Muscle layer of duodenum (tissue), 2 donors: ENCODE measurements around the gene CYB5R3.
A peak's percentile ranks its signal among the peaks of the same experiment; 100 is the strongest.

ENCODE experiments used
- H3K27ac ChIP-seq: one replicate; pipeline ENCODE4 v1.7.0; 2013; ENCODE audit warnings: mild to moderate bottlenecking, low read length
- H3K27me3 ChIP-seq: one replicate; pipeline ENCODE4 v1.7.0; 2013; ENCODE audit warnings: low read depth, mild to moderate bottlenecking, control low read depth, low read length
- H3K36me3 ChIP-seq, 2 donors: one replicate each; pipeline ENCODE4 v1.7.0; 2013; ENCODE audit warnings: low read length in 2 of 2, control low read depth in 1 of 2, mild to moderate bottlenecking in 1 of 2; ENCODE audit not compliant: insufficient read depth in 2 of 2, control insufficient read depth in 1 of 2
- H3K4me1 ChIP-seq, 2 donors: one replicate each; pipeline ENCODE4 v1.7.0; 2013; ENCODE audit warnings: low read length in 2 of 2, mild to moderate bottlenecking in 2 of 2, control low read depth in 1 of 2, moderate library complexity in 1 of 2; ENCODE audit not compliant: insufficient read depth in 2 of 2, control insufficient read depth in 1 of 2
- H3K4me3 ChIP-seq, 2 donors: one replicate each; pipeline ENCODE4 v1.7.0; 2013; ENCODE audit warnings: low read length in 2 of 2, low read depth in 1 of 2, mild to moderate bottlenecking in 1 of 2
- H3K9me3 ChIP-seq, 2 donors: one replicate each; pipeline ENCODE4 v1.7.0; 2013; ENCODE audit warnings: low read length in 2 of 2, control low read depth in 1 of 2, mild to moderate bottlenecking in 1 of 2; ENCODE audit not compliant: control insufficient read depth in 1 of 2
- donor health status: healthy.

The CYB5R3 gene

GRCh38 chr22:42653999-42654398, 4.8 kb upstream of the CYB5R3 start:
- no peak overlapping the region for H3K27ac ChIP-seq
- H3K9me3 ChIP-seq: no peaks in the 10 kb centered on the region
- H3K36me3 ChIP-seq: no peaks in the 10 kb centered on the region
- H3K4me1 ChIP-seq: peaks cover 0 to 4% of the 10 kb centered on the region in 2 donors
- no peak overlapping the region for H3K4me3 ChIP-seq
- no peaks in the 10 kb centered on the region for H3K27me3 ChIP-seq

- Histone ChIP-seq H3K27ac (no peak overlapping the region), H3K36me3 (no peaks in the 10 kb centered on the region)
Observed at GRCh38 chr22:42651134-42651533, 1.9 kb upstream of the CYB5R3 start.

GRCh38 chr22:42648368-42649245, 585 bp downstream of the CYB5R3 start:
- Histone ChIP-seq H3K4me3 (peak overlapping the region; percentile 90 to 98), H3K27me3 (no peaks in the 10 kb centered on the region), H3K36me3 (no peaks in the 10 kb centered on the region), H3K9me3 (no peaks in the 10 kb centered on the region), H3K27ac (peak overlapping the region; percentile 91), H3K4me1 (peaks cover 35 to 53% of the 10 kb centered on the region in 2 donors)

More at GRCh38 chr22:42651134-42651533, 1.9 kb upstream of the CYB5R3 start:
- H3K4me1 ChIP-seq: peaks cover 10 to 28% of the 10 kb centered on the region in 2 donors
- no peaks in the 10 kb centered on the region for H3K9me3 ChIP-seq
- H3K27me3 ChIP-seq: no peaks in the 10 kb centered on the region
- H3K4me3 ChIP-seq: no peak overlapping the region

GRCh38 chr22:42648017-42648367, 1.2 kb downstream of the CYB5R3 start:
- Histone ChIP-seq H3K36me3 (no peaks in the 10 kb centered on the region), H3K27me3 (no peaks in the 10 kb centered on the region), H3K4me3 (peak overlapping the region; percentile 90 to 98), H3K4me1 (peaks cover 36 to 57% of the 10 kb centered on the region in 2 donors), H3K9me3 (no peaks in the 10 kb centered on the region), H3K27ac (peak overlapping the region; percentile 91)

- Histone ChIP-seq H3K4me1 (peaks cover 41 to 57% of the 10 kb centered on the region in 2 donors), H3K36me3 (no peaks in the 10 kb centered on the region), H3K27me3 (no peaks in the 10 kb centered on the region), H3K9me3 (no peaks in the 10 kb centered on the region), H3K27ac (peak overlapping the region; percentile 60), H3K4me3 (peak overlapping the region; percentile 26 to 52)
Observed at GRCh38 chr22:42646569-42647525, 2.3 kb downstream of the CYB5R3 start.

- Histone ChIP-seq H3K27ac (peak overlapping the region; percentile 85), H3K4me1 (peaks cover 41 to 57% of the 10 kb centered on the region in 2 donors), H3K9me3 (no peaks in the 10 kb centered on the region), H3K27me3 (no peaks in the 10 kb centered on the region), H3K36me3 (no peaks in the 10 kb centered on the region), H3K4me3 (peak overlapping the region; percentile 47 to 52)
Observed at GRCh38 chr22:42645938-42646568, 3.1 kb downstream of the CYB5R3 start.

GRCh38 chr22:42645341-42645937, 3.8 kb downstream of the CYB5R3 start:
- H3K9me3 ChIP-seq: no peaks in the 10 kb centered on the region
- H3K27ac ChIP-seq: peak overlapping the region; percentile 85
- no peaks in the 10 kb centered on the region for H3K27me3 ChIP-seq
- H3K4me3 ChIP-seq: peak overlapping the region; percentile 47 to 52
- H3K36me3 ChIP-seq: no peaks in the 10 kb centered on the region
- H3K4me1 ChIP-seq: peaks cover 41 to 57% of the 10 kb centered on the region in 2 donors

- no peaks in the 10 kb centered on the region for H3K27me3 ChIP-seq
- H3K4me3 ChIP-seq: peak overlapping the region; percentile 47 to 52
- peak overlapping the region; percentile 85 for H3K27ac ChIP-seq
- H3K4me1 ChIP-seq: peaks cover 41 to 55% of the 10 kb centered on the region in 2 donors
- H3K9me3 ChIP-seq: no peaks in the 10 kb centered on the region
- H3K36me3 ChIP-seq: no peaks in the 10 kb centered on the region
Observed at GRCh38 chr22:42644422-42645340, 4.5 kb downstream of the CYB5R3 start.

- Histone ChIP-seq H3K4me3 (peak overlapping the region; percentile 47 to 52), H3K27ac (peak overlapping the region; percentile 85), H3K9me3 (no peaks in the 10 kb centered on the region), H3K27me3 (no peaks in the 10 kb centered on the region), H3K36me3 (no peaks in the 10 kb centered on the region), H3K4me1 (peaks cover 41 to 53% of the 10 kb centered on the region in 2 donors)
Observed at GRCh38 chr22:42643634-42644421, 5.4 kb downstream of the CYB5R3 start.
